MM.1S (cell line): ENCODE data around the gene GPC3.

Source experiments
- DNase-seq: peaks from one replicate; pipeline ENCODE4 v3.0.0-alpha.2; 2015
- H2AFZ ChIP-seq: fragments of 300-600 bp; sonication (generic); 2 replicates; pipeline ENCODE4 v1.6.0; 2016; ENCODE audit warnings: antibody characterized with exemption, low read length
- H3F3A ChIP-seq: fragments of 300-600 bp; sonication (generic); 2 replicates; pipeline ENCODE4 v1.6.1; 2016; ENCODE audit warnings: mild to moderate bottlenecking, antibody characterized with exemption, low read length, moderate library complexity, mixed read lengths; ENCODE audit not compliant: insufficient read depth
- H3K27ac ChIP-seq: fragments of 300-600 bp; sonication (generic); 2 replicates; pipeline ENCODE4 v1.5.1; 2016; ENCODE audit warnings: mild to moderate bottlenecking, low read length
- H3K27me3 ChIP-seq: fragments of 300-600 bp; sonication (generic); replicated peaks from 2 replicates; pipeline ENCODE4 v1.6.0; 2016; ENCODE audit warnings: low read length; ENCODE audit not compliant: insufficient read depth
- H3K36me3 ChIP-seq: fragments of 300-600 bp; sonication (generic); replicated peaks from 2 replicates; pipeline ENCODE4 v1.6.1; 2016; ENCODE audit warnings: mild to moderate bottlenecking, low read length, mixed read lengths; ENCODE audit not compliant: insufficient read depth
- H3K4me1 ChIP-seq: fragments of 300-600 bp; sonication (generic); 2 replicates; pipeline ENCODE4 v1.6.1; 2016; ENCODE audit warnings: low read length, mixed read lengths
- H3K4me2 ChIP-seq: fragments of 300-600 bp; sonication (generic); 2 replicates; pipeline ENCODE4 v1.6.0; 2016; ENCODE audit warnings: low read depth, low read length
- H3K4me3 ChIP-seq: fragments of 300-600 bp; sonication (generic); 2 replicates; pipeline ENCODE4 v1.5.1; 2016; ENCODE audit warnings: low read length, mixed read lengths
- H3K79me2 ChIP-seq: fragments of 300-600 bp; sonication (generic); 2 replicates; pipeline ENCODE4 v1.6.1; 2016; ENCODE audit warnings: mixed run types, low read length, mixed read lengths
- H3K9ac ChIP-seq: fragments of 300-600 bp; sonication (generic); 2 replicates; pipeline ENCODE4 v1.6.1; 2016; ENCODE audit warnings: low read length, mixed read lengths
- H3K9me2 ChIP-seq: fragments of 300-600 bp; sonication (generic); replicated peaks from 2 replicates; pipeline ENCODE4 v1.6.1; 2016; ENCODE audit warnings: mild to moderate bottlenecking, low read length, mixed read lengths; ENCODE audit not compliant: insufficient read depth
- H3K9me3 ChIP-seq: fragments of 300-600 bp; sonication (generic); replicated peaks from 2 replicates; pipeline ENCODE4 v1.6.1; 2016; ENCODE audit warnings: mild to moderate bottlenecking, low read length, mixed read lengths; ENCODE audit not compliant: insufficient read depth
- H4K20me1 ChIP-seq: fragments of 300-600 bp; sonication (generic); 2 replicates; pipeline ENCODE4 v1.6.1; 2016; ENCODE audit warnings: mild to moderate bottlenecking, low read length, moderate library complexity, mixed read lengths; ENCODE audit not compliant: insufficient read depth
- CTCF ChIP-seq: fragments of 300-600 bp; sonication (generic); IDR thresholded peaks from 2 replicates; pipeline ENCODE4 v1.5.1; 2016; ENCODE audit warnings: antibody characterized with exemption, low read length, mixed read lengths
- EZH2 ChIP-seq: fragments of 300-600 bp; sonication (generic); optimal IDR thresholded peaks from 2 replicates; pipeline ENCODE3; 2017; ENCODE audit warnings: low read depth, mild to moderate bottlenecking, antibody characterized with exemption, low read length, mixed read lengths
- EZH2phosphoT487 ChIP-seq: fragments of 300-600 bp; sonication (generic); IDR thresholded peaks from 2 replicates; pipeline ENCODE4 v1.6.1; 2018; ENCODE audit warnings: antibody characterized with exemption, low read length

The GPC3 gene

GRCh38 chrX:134025986-134026545 lies 40.7 kb upstream of the GPC3 start:
- no peak overlapping the region for H3K9ac ChIP-seq
- H3K4me3 ChIP-seq, result no peak overlapping the region
- H3K36me3 ChIP-seq, result no peaks in the 10 kb centered on the region

GRCh38 chrX:134024686-134025377 lies 39.4 kb upstream of the GPC3 start:
- no peak for DNase-seq
- Histone ChIP-seq H3K79me2 (no peaks in the 10 kb centered on the region), H3K4me3 (no peak overlapping the region), H3K9ac (no peak overlapping the region), H3K4me2 (no peak overlapping the region), H2AFZ (no peak overlapping the region), H3K27ac (no peak overlapping the region), H3K36me3 (no peaks in the 10 kb centered on the region), H3K9me3 (no peaks in the 10 kb centered on the region), H3K27me3 (no peaks in the 10 kb centered on the region), H3F3A (no peaks in the 10 kb centered on the region), H3K9me2 (no peaks in the 10 kb centered on the region), H4K20me1 (no peaks in the 10 kb centered on the region), H3K4me1 (no peaks in the 10 kb centered on the region)
- TF ChIP-seq CTCF, result no peak
- TF ChIP-seq EZH2phosphoT487, result no peak
- TF ChIP-seq EZH2, result no peak

More at GRCh38 chrX:134025986-134026545, 40.7 kb upstream of the GPC3 start:
- Histone ChIP-seq H4K20me1 (no peaks in the 10 kb centered on the region), H3K9me3 (no peaks in the 10 kb centered on the region), H3K4me1 (no peaks in the 10 kb centered on the region), H3K27ac (no peak overlapping the region), H3K9me2 (no peaks in the 10 kb centered on the region), H3F3A (no peaks in the 10 kb centered on the region), H3K79me2 (no peaks in the 10 kb centered on the region), H3K27me3 (no peaks in the 10 kb centered on the region), H2AFZ (no peak overlapping the region), H3K4me2 (peak overlapping the region; percentile 33; the same call in 1 of the 2 replicates)
- TF ChIP-seq EZH2 (no peak), EZH2phosphoT487 (no peak), CTCF (no peak)
- DNase-seq, result no peak

- Histone ChIP-seq H3K9ac (no peak overlapping the region), H3K9me2 (no peaks in the 10 kb centered on the region), H3K4me1 (no peaks in the 10 kb centered on the region), H3F3A (no peaks in the 10 kb centered on the region), H3K36me3 (no peaks in the 10 kb centered on the region), H3K27ac (no peak overlapping the region), H4K20me1 (no peaks in the 10 kb centered on the region), H3K27me3 (no peaks in the 10 kb centered on the region), H3K79me2 (no peaks in the 10 kb centered on the region), H3K9me3 (no peaks in the 10 kb centered on the region), H3K4me2 (no peak overlapping the region), H3K4me3 (no peak overlapping the region), H2AFZ (no peak overlapping the region)
- no peak for DNase-seq
- TF ChIP-seq EZH2, result no peak
- TF ChIP-seq CTCF, result no peak
- no peak for TF ChIP-seq EZH2phosphoT487
Observed at GRCh38 chrX:134023851-134024281, 38.5 kb upstream of the GPC3 start.
